SK-N-SH (cell line): ENCODE data around the gene EBF4. TPM values are rescaled to one million over a fixed set of nuclear protein-coding genes. Genes with fewer than 3 reads are reported as not detected.
"Not testable (repeated sequence)": the region's sequence is repeated elsewhere in the genome, so short reads cannot be mapped to it uniquely, and the experiment has no call there.

Experiments
- CTCF ChIA-PET: fragments of 300-600, 350-600 bp; formaldehyde crosslinking; extraction: SDS; loops from one replicate; lab custom pipeline; 2021; lab: Yijun Ruan, JAX
- POLR2A ChIA-PET: fragments of 350-600 bp; sonication (Branson Sonifier 250); formaldehyde crosslinking; extraction: SDS; loops from one replicate; lab custom pipeline; 2020; ENCODE audit warnings: antibody characterized with exemption, inconsistent platforms; lab: Yijun Ruan, JAX
- DNase-seq: peaks from one replicate; pipeline ENCODE4 v3.0.0; 2012
- H2AFZ ChIP-seq: fragments of 200-600 bp; sonication (generic); 2 replicates; pipeline ENCODE4 v1.8.1; 2016; ENCODE audit warnings: antibody characterized with exemption, mild to moderate bottlenecking, low read depth
- H3F3A ChIP-seq: fragments of 200-600 bp; sonication (generic); replicated peaks from 2 replicates; pipeline ENCODE3; 2016; ENCODE audit warnings: antibody characterized with exemption, mild to moderate bottlenecking; ENCODE audit not compliant: insufficient read depth
- H3K27ac ChIP-seq, 2 experiments: fragments of 200-500 bp in 1 of 2; fragments of 200-600 bp in 1 of 2; sonication (Bioruptor generic) in 1 of 2; sonication (generic), shearing (Covaris generic) in 1 of 2; 2 replicates each; pipeline versions ENCODE4 v1.5.1 to v1.6.1; 2014 to 2016; ENCODE audit warnings: low read depth in 2 of 2, inconsistent platforms in 1 of 2, low read length in 1 of 2, mild to moderate bottlenecking in 1 of 2, mixed read lengths in 1 of 2
- H3K27me3 ChIP-seq: fragments of 200-600 bp; sonication (generic), shearing (Covaris generic); 2 replicates; pipeline ENCODE4 v1.6.1; 2016; ENCODE audit warnings: mixed run types; ENCODE audit not compliant: insufficient read depth
- H3K36me3 ChIP-seq, 2 experiments: fragments of 200-500 bp in 1 of 2; fragments of 200-600 bp in 1 of 2; sonication (Bioruptor generic) in 1 of 2; sonication (generic) in 1 of 2; replicated peaks in 1 of 2; 2 replicates each; pipeline versions ENCODE3 to v1.5.1; 2014 to 2016; ENCODE audit warnings: low read length in 1 of 2, mild to moderate bottlenecking in 1 of 2; ENCODE audit not compliant: insufficient read depth in 2 of 2, control insufficient read depth in 1 of 2
- H3K4me1 ChIP-seq, 2 experiments: fragments of 200-500 bp in 1 of 2; fragments of 200-600 bp in 1 of 2; sonication (Bioruptor generic) in 1 of 2; sonication (generic), shearing (Covaris generic) in 1 of 2; 2 replicates each; pipeline versions ENCODE4 v1.5.1 to v1.6.1; 2014 to 2016; ENCODE audit warnings: low read depth in 1 of 2, low read length in 1 of 2, mixed run types in 1 of 2; ENCODE audit not compliant: insufficient read depth in 2 of 2, control insufficient read depth in 1 of 2
- H3K4me2 ChIP-seq: fragments of 200-600 bp; sonication (generic), shearing (Covaris generic); 2 replicates; pipeline ENCODE4 v1.6.1; 2017; ENCODE audit warnings: mixed run types
- H3K4me3 ChIP-seq, 2 experiments: fragments of 200-500 bp in 1 of 2; fragments of 200-600 bp in 1 of 2; sonication (Bioruptor generic) in 1 of 2; sonication (generic), shearing (Covaris generic) in 1 of 2; 2 replicates each; pipeline versions ENCODE4 v1.5.1 to v1.8.1; 2014 to 2016; ENCODE audit warnings: low read depth in 2 of 2, inconsistent platforms in 1 of 2, low read length in 1 of 2, mild to moderate bottlenecking in 1 of 2, mixed read lengths in 1 of 2, moderate library complexity in 1 of 2
- H3K79me2 ChIP-seq: fragments of 200-600 bp; sonication (generic); 2 replicates; pipeline ENCODE4 v1.8.1; 2017; ENCODE audit warnings: mild to moderate bottlenecking; ENCODE audit not compliant: insufficient read depth
- H3K9ac ChIP-seq: fragments of 200-600 bp; sonication (generic); 2 replicates; pipeline ENCODE4 v1.6.1; 2017; ENCODE audit warnings: mixed run types
- H3K9me2 ChIP-seq: fragments of 200-600 bp; sonication (generic); 2 replicates; pipeline ENCODE4 v1.6.1; 2017; ENCODE audit warnings: mixed run types
- H3K9me3 ChIP-seq: fragments of 200-600 bp; sonication (generic); 2 replicates; pipeline ENCODE4 v1.6.1; 2017; ENCODE audit warnings: mixed run types, mild to moderate bottlenecking, moderate library complexity
- H4K20me1 ChIP-seq: fragments of 200-600 bp; sonication (generic); 2 replicates; pipeline ENCODE4 v1.6.1; 2017; ENCODE audit warnings: mild to moderate bottlenecking, mixed run types; ENCODE audit not compliant: insufficient read depth
- FOXJ3 ChIP-seq: sonication (generic); formaldehyde crosslinking; IDR thresholded peaks from 2 replicates; pipeline ENCODE4 v1.5.1; 2020; ENCODE audit warnings: mild to moderate bottlenecking, missing genetic modification reagents
- RXRA ChIP-seq: IDR thresholded peaks from 2 replicates; pipeline ENCODE4 v1.4.0; 2012; ENCODE audit warnings: low read depth, mild to moderate bottlenecking, borderline replicate concordance
- SMC3 ChIP-seq: IDR thresholded peaks from 2 replicates; pipeline ENCODE4 v1.6.1; 2012; ENCODE audit warnings: low read depth, low read length, improper control_type of control experiment
- WGBS: methylation state at CpG from one replicate; pipeline ENCODE4 v1.1.6; 2017; ENCODE audit warnings: low lambda C conversion rate; 5-methylcytosine and 5-hydroxymethylcytosine counted together
- polyA plus RNA-seq, 3 experiments: library from polyadenylated mRNA; depleted of rRNA; stranded (reverse); fragments of >200 nt; gene quantifications; 2 replicates each; pipeline ENCODE4 v1.2.3, GENCODE V29; 2012
- TF ChIP-seq, protein P1 (sequence below): IDR thresholded peaks from 2 replicates; pipeline ENCODE4 v1.4.0; 2012; ENCODE audit warnings: low read depth, borderline replicate concordance

The EBF4 gene
- polyA plus RNA-seq, 1 of the 3 experiments (the other 2 are of a cell fraction) = 20.6 TPM

DNA sequence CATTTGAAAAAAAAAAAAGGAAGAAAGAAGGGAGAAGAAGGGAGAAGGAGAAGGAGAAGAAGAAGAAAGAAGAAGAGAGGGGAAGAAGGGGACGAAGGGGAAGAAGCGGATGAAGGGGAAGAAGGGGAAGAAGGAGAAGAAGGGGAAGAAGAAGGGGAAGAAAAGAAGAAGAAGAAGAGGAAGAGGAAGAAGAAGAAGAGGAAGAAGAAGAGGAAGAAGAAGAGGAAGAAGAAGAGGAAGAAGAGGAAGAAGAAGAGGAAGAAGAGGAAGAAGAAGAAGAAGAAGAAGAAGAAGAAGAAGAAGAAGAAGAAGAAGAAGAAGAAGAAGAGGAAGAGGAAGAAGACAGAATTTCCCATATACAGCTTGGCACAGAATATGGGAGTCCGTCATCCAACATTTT is 10.5 kb upstream of the EBF4 start:
- H2AFZ ChIP-seq, H3K4me2 ChIP-seq, H3K27me3 ChIP-seq, H3K36me3 ChIP-seq, H3K9me3 ChIP-seq, DNase-seq, H3K4me3 ChIP-seq, H3K27ac ChIP-seq, POLR2A ChIA-PET, H3K9me2 ChIP-seq, CTCF ChIA-PET, H3K79me2 ChIP-seq, H3K4me1 ChIP-seq, H3K9ac ChIP-seq, H4K20me1 ChIP-seq, H3F3A ChIP-seq: not testable (repeated sequence)
- 62% methylated on average over 3 of the region's 3 CpGs for whole genome bisulfite sequencing

- not testable (repeated sequence) for H3K9ac ChIP-seq, H3K4me3 ChIP-seq, H3K4me2 ChIP-seq, H3K36me3 ChIP-seq, H3K27me3 ChIP-seq, DNase-seq, H4K20me1 ChIP-seq, H3K9me3 ChIP-seq, H3K79me2 ChIP-seq, H3K9me2 ChIP-seq, H3F3A ChIP-seq, H3K4me1 ChIP-seq, H3K27ac ChIP-seq, H2AFZ ChIP-seq
- WGBS = 68% methylated on average over 4 of the region's 4 CpGs
- ChIA-PET POLR2A (interaction anchor here (1.5 kb wide), 1 partner anchor 32 kb away, joined by 4 read pairs; the partner anchor contains the start of gene NOP56), CTCF (interaction anchor here (1.6 kb wide), 1 partner anchor 115 kb away, joined by 3 read pairs; no protein-coding TSS in a partner anchor)
Measured at GRCh38 chr20:2684817-2685216, 7.8 kb upstream of the EBF4 start.

DNA sequence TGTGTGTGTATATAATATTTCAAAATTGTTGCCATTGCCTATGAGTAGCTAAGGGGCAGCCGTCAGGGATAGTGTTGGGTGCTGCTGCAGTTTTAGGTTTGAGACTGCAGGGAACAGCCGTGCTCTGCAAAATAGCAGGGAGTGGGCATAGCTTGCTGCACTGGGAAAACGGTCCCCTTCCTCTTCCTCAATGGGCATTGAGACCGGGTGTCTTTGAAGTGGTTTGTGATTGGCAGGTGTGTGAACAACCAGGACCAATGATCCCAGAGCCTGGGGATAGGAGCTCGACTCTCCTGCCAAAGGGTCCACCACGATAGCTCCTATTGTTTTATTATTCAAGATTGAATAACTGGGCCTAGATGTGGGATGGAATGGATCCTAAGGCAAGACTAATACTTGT is 5.1 kb upstream of the EBF4 start:
- CTCF ChIA-PET = interaction anchor here (0.6 to 2.7 kb wide), 16 partner anchors 11 to 314 kb away, joined by 3 to 16 read pairs (median 6); partner anchors contain the start of gene IDH3B
- 95% methylated on average over 2 of the region's 6 CpGs for WGBS
- H3K9me2 ChIP-seq = no peaks in the 10 kb centered on the region
- no peak overlapping the region for H3K4me2 ChIP-seq
- DNase-seq = no peak
- H4K20me1 ChIP-seq = no peaks in the 10 kb centered on the region
- no peak overlapping the region for H3K9ac ChIP-seq
- 0 out of 4 replicates have a peak overlapping the region, but pooled peaks of 1 of the 2 experiments have one; percentile 39 for H3K4me3 ChIP-seq
- no peaks in the 10 kb centered on the region for H3K79me2 ChIP-seq
- TF ChIP-seq RXRA (no peak), FOXJ3 (CRISPR knock-in tag) (no peak), SMC3 (no peak)
- TF ChIP-seq, protein P1, sequence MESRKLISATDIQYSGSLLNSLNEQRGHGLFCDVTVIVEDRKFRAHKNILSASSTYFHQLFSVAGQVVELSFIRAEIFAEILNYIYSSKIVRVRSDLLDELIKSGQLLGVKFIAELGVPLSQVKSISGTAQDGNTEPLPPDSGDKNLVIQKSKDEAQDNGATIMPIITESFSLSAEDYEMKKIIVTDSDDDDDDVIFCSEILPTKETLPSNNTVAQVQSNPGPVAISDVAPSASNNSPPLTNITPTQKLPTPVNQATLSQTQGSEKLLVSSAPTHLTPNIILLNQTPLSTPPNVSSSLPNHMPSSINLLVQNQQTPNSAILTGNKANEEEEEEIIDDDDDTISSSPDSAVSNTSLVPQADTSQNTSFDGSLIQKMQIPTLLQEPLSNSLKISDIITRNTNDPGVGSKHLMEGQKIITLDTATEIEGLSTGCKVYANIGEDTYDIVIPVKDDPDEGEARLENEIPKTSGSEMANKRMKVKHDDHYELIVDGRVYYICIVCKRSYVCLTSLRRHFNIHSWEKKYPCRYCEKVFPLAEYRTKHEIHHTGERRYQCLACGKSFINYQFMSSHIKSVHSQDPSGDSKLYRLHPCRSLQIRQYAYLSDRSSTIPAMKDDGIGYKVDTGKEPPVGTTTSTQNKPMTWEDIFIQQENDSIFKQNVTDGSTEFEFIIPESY = no peak
- H2AFZ ChIP-seq = no peak overlapping the region
- H3K9me3 ChIP-seq = no peaks in the 10 kb centered on the region
- H3K27ac ChIP-seq = no peak overlapping the region
- H3K27me3 ChIP-seq = no peaks in the 10 kb centered on the region
- H3K36me3 ChIP-seq = no peaks in the 10 kb centered on the region
- POLR2A ChIA-PET = no interaction called here
- peaks cover 0 to 15% of the 10 kb centered on the region in 2 experiments; a peak in 1 of 4 replicates for H3K4me1 ChIP-seq
- H3F3A ChIP-seq = peaks cover 7% of the 10 kb centered on the region
